H9 (cell line): ENCODE data around the gene LRP2. TPM values are rescaled to one million over a fixed set of nuclear protein-coding genes. Genes with fewer than 3 reads are reported as not detected.

ENCODE experiments used
- DNase-seq: peaks from one replicate; pipeline ENCODE4 v3.0.0-alpha.2; 2017
- H2AFZ ChIP-seq: one replicate; pipeline ENCODE4 v1.6.1; 2013; ENCODE audit warnings: mild to moderate bottlenecking, low read length, control low read depth, moderate library complexity
- H2AK5ac ChIP-seq: 2 replicates; pipeline ENCODE4 v1.6.1; 2013; ENCODE audit warnings: low read length, control low read depth, mixed read lengths; ENCODE audit not compliant: insufficient read length
- H2BK120ac ChIP-seq: one replicate; pipeline ENCODE4 v1.6.1; 2013; ENCODE audit warnings: low read depth, mild to moderate bottlenecking, low read length, control low read depth, inconsistent platforms; ENCODE audit not compliant: poor library complexity, severe bottlenecking
- H2BK12ac ChIP-seq: 2 replicates; pipeline ENCODE4 v1.6.1; 2013; ENCODE audit warnings: low read length, control low read depth, mixed read lengths, low read depth; ENCODE audit not compliant: insufficient read length
- H2BK15ac ChIP-seq: 2 replicates; pipeline ENCODE4 v1.6.1; 2013; ENCODE audit warnings: low read depth, low read length, control low read depth
- H2BK20ac ChIP-seq: one replicate; pipeline ENCODE4 v1.6.1; 2013; ENCODE audit warnings: low read depth, mild to moderate bottlenecking, low read length, control low read depth, inconsistent platforms; ENCODE audit not compliant: poor library complexity, severe bottlenecking
- H2BK5ac ChIP-seq: 2 replicates; pipeline ENCODE4 v1.6.1; 2013; ENCODE audit warnings: low read length, control low read depth, mixed read lengths; ENCODE audit not compliant: insufficient read length
- H3K14ac ChIP-seq: 2 replicates; pipeline ENCODE4 v1.6.1; 2013; ENCODE audit warnings: low read length, control low read depth; ENCODE audit not compliant: insufficient read depth
- H3K18ac ChIP-seq: 2 replicates; pipeline ENCODE4 v1.6.1; 2013; ENCODE audit warnings: low read depth, mild to moderate bottlenecking, mixed read lengths, low read length, control low read depth; ENCODE audit not compliant: insufficient read length
- H3K23ac ChIP-seq: 2 replicates; pipeline ENCODE4 v1.6.1; 2013; ENCODE audit warnings: low read length, control low read depth, mixed read lengths, low read depth; ENCODE audit not compliant: insufficient read length
- H3K23me2 ChIP-seq: 2 replicates; pipeline ENCODE4 v1.6.1; 2013; ENCODE audit warnings: low read depth, mild to moderate bottlenecking, mixed read lengths, low read length, control low read depth; ENCODE audit not compliant: insufficient read length, poor library complexity, severe bottlenecking
- H3K27ac ChIP-seq: 2 replicates; pipeline ENCODE4 v1.5.1; 2013; ENCODE audit warnings: low read length, control low read depth, mixed read lengths, low read depth; ENCODE audit not compliant: insufficient read length
- H3K27me3 ChIP-seq: 2 replicates; pipeline ENCODE4 v1.6.1; 2013; ENCODE audit warnings: low read length, control low read depth, inconsistent platforms; ENCODE audit not compliant: insufficient read depth
- H3K4ac ChIP-seq: 2 replicates; pipeline ENCODE4 v1.6.1; 2013; ENCODE audit warnings: low read depth, mild to moderate bottlenecking, control low read depth, inconsistent platforms, low read length, moderate library complexity
- H3K4me1 ChIP-seq: 2 replicates; pipeline ENCODE4 v1.6.1; 2013; ENCODE audit warnings: low read length, control low read depth, inconsistent platforms; ENCODE audit not compliant: insufficient read depth
- H3K4me2 ChIP-seq: 2 replicates; pipeline ENCODE4 v1.6.1; 2013; ENCODE audit warnings: low read length, control low read depth, mixed read lengths; ENCODE audit not compliant: insufficient read length, insufficient read depth
- H3K56ac ChIP-seq: 2 replicates; pipeline ENCODE4 v1.6.1; 2013; ENCODE audit warnings: low read depth, mild to moderate bottlenecking, mixed read lengths, low read length, control low read depth; ENCODE audit not compliant: insufficient read length
- H3K79me1 ChIP-seq: 2 replicates; pipeline ENCODE4 v1.6.1; 2013; ENCODE audit warnings: low read depth, mild to moderate bottlenecking, moderate library complexity, low read length, control low read depth, inconsistent platforms; ENCODE audit not compliant: insufficient read depth, poor library complexity, severe bottlenecking
- H3K79me2 ChIP-seq: 2 replicates; pipeline ENCODE4 v1.6.1; 2013; ENCODE audit warnings: low read length, control low read depth, inconsistent platforms; ENCODE audit not compliant: insufficient read depth
- H3K9ac ChIP-seq: 2 replicates; pipeline ENCODE4 v1.6.1; 2013; ENCODE audit warnings: low read length, control low read depth, mixed read lengths; ENCODE audit not compliant: insufficient read length; ENCODE audit errors: extremely low read depth
- H3K9me3 ChIP-seq: one replicate; pipeline ENCODE4 v1.6.1; 2013; ENCODE audit warnings: low read depth, low read length, inconsistent platforms; ENCODE audit not compliant: control insufficient read depth
- H3T11ph ChIP-seq: one replicate; pipeline ENCODE4 v1.6.1; 2013; ENCODE audit warnings: mild to moderate bottlenecking, low read length, control low read depth, inconsistent platforms
- H4K20me1 ChIP-seq: one replicate; pipeline ENCODE4 v1.6.1; 2013; ENCODE audit not compliant: control insufficient read depth, insufficient read length, insufficient read depth
- H4K5ac ChIP-seq: 2 replicates; pipeline ENCODE4 v1.6.1; 2013; ENCODE audit warnings: low read depth, mild to moderate bottlenecking, mixed read lengths, low read length, control low read depth; ENCODE audit not compliant: insufficient read length
- H4K8ac ChIP-seq: replicated peaks from 2 replicates; pipeline ENCODE4 v1.6.1; 2013; ENCODE audit warnings: low read length, control low read depth, mixed read lengths, low read depth; ENCODE audit not compliant: insufficient read length
- H4K91ac ChIP-seq: 2 replicates; pipeline ENCODE4 v1.6.1; 2013; ENCODE audit warnings: low read depth, mild to moderate bottlenecking, moderate library complexity, mixed read lengths, low read length, control low read depth; ENCODE audit not compliant: insufficient read length
- H3K27ac Mint-ChIP-seq, 3 experiments: 2 replicates in 2 of 3; 3 replicates in 1 of 3; pipeline ENCODE4 v1.8.0; 2020 to 2021; ENCODE audit warnings: mixed read lengths in 3 of 3, mild to moderate bottlenecking in 1 of 3, moderate library complexity in 1 of 3
- H3K27me3 Mint-ChIP-seq: 2 replicates; pipeline ENCODE4 v1.8.0; 2021; ENCODE audit warnings: low read depth, mild to moderate bottlenecking, moderate library complexity, mixed read lengths
- H3K36me3 Mint-ChIP-seq, 3 experiments: 2 replicates in 2 of 3; 3 replicates in 1 of 3; pipeline ENCODE4 v1.8.0; 2020 to 2021; ENCODE audit warnings: low read depth in 3 of 3, mixed read lengths in 3 of 3; ENCODE audit not compliant: insufficient read depth in 1 of 3
- H3K4me1 Mint-ChIP-seq, 2 experiments: 2 replicates each; pipeline ENCODE4 v1.8.0; 2020; ENCODE audit warnings: mixed read lengths in 2 of 2
- H3K4me3 Mint-ChIP-seq, 2 experiments: 2 replicates in 1 of 2; 3 replicates in 1 of 2; pipeline ENCODE4 v1.8.0; 2020 to 2021; ENCODE audit warnings: mild to moderate bottlenecking in 2 of 2, mixed read lengths in 2 of 2, moderate library complexity in 1 of 2
- H3K9me3 Mint-ChIP-seq, 2 experiments: 2 replicates in 1 of 2; 3 replicates in 1 of 2; pipeline ENCODE4 v1.8.0; 2020; ENCODE audit warnings: mild to moderate bottlenecking in 2 of 2, mixed read lengths in 2 of 2, moderate library complexity in 1 of 2
- WGBS: extraction: QIAGEN DNeasy Blood & Tissue Kit; methylation state at CpG from one replicate; pipeline ENCODE4 v1.1.7; 2013; ENCODE audit warnings: missing lambda C conversion rate, low lambda C conversion rate, mixed read lengths; ENCODE audit not compliant: insufficient read length; ENCODE audit errors: extremely low coverage; 5-methylcytosine and 5-hydroxymethylcytosine counted together
- total RNA-seq: library from RNA; stranded (reverse); gene quantifications from 2 replicates; pipeline ENCODE4 v1.2.1, GENCODE V29; 2021
- TF ChIP-seq, protein P1 (sequence below): fragments of 200-600 bp; sonication (generic); conservative IDR thresholded peaks from 3 replicates; pipeline ENCODE4 v1.8.0; 2021; ENCODE audit warnings: antibody characterized with exemption, mild to moderate bottlenecking

Gene LRP2
- total RNA-seq, 1 experiment from 2014 or later, result 1.4 TPM

DNA sequence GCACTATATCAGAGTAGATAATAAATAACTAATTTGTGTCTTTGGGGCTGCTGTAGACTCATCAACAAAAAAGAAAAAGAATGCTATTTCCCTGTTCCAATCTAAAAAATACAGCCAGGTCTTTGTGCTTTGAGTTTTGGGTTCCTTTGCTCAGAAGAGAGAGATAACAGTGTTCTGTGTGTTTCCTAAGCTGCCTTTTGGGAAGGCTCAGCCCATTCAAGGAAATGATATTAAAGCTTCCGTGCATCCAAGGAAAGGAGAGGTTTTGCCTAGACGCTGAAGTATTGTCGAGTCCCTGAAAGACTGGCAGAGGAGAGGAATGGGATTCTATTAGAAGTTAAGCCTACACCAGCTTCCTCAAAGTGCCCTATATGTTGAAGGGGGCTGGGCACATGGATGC lies 25.8 kb upstream of the LRP2 start:
- no peak overlapping the region for H2BK120ac ChIP-seq
- H3K4ac ChIP-seq, result no peak overlapping the region
- DNase-seq, result no peak
- no peak overlapping the region for H3K56ac ChIP-seq
- H3T11ph ChIP-seq, result no peak overlapping the region
- H4K5ac ChIP-seq, result no peak overlapping the region
- no peaks in the 10 kb centered on the region for H3K9me3 ChIP-seq
- no peak overlapping the region for H3K9ac ChIP-seq
- no peak overlapping the region for H2BK5ac ChIP-seq
- H2AK5ac ChIP-seq, result no peak overlapping the region
- Mint-ChIP-seq H3K27ac (no peak overlapping the region; a peak in 1 of 7 replicates), H3K27me3 (no peaks in the 10 kb centered on the region), H3K4me1 (peaks cover 17 to 18% of the 10 kb centered on the region in 2 experiments), H3K36me3 (no peaks in the 10 kb centered on the region), H3K4me3 (no peak overlapping the region), H3K9me3 (no peaks in the 10 kb centered on the region)
- H3K18ac ChIP-seq, result no peak overlapping the region
- H4K91ac ChIP-seq, result no peak overlapping the region
- no peaks in the 10 kb centered on the region for H3K27me3 ChIP-seq
- no peaks in the 10 kb centered on the region for H3K79me2 ChIP-seq
- H2BK12ac ChIP-seq, result no peak overlapping the region
- H4K20me1 ChIP-seq, result no peaks in the 10 kb centered on the region
- H3K27ac ChIP-seq, result no peak overlapping the region
- no peak overlapping the region for H3K14ac ChIP-seq
- H3K23me2 ChIP-seq, result peaks cover 2% of the 10 kb centered on the region
- TF ChIP-seq, protein P1, sequence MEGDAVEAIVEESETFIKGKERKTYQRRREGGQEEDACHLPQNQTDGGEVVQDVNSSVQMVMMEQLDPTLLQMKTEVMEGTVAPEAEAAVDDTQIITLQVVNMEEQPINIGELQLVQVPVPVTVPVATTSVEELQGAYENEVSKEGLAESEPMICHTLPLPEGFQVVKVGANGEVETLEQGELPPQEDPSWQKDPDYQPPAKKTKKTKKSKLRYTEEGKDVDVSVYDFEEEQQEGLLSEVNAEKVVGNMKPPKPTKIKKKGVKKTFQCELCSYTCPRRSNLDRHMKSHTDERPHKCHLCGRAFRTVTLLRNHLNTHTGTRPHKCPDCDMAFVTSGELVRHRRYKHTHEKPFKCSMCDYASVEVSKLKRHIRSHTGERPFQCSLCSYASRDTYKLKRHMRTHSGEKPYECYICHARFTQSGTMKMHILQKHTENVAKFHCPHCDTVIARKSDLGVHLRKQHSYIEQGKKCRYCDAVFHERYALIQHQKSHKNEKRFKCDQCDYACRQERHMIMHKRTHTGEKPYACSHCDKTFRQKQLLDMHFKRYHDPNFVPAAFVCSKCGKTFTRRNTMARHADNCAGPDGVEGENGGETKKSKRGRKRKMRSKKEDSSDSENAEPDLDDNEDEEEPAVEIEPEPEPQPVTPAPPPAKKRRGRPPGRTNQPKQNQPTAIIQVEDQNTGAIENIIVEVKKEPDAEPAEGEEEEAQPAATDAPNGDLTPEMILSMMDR, result no peak
- H3K79me1 ChIP-seq, result no peaks in the 10 kb centered on the region
- H2BK20ac ChIP-seq, result no peak overlapping the region
- no peak overlapping the region for H2BK15ac ChIP-seq
- no peak overlapping the region for H3K4me2 ChIP-seq
- H4K8ac ChIP-seq, result no peak overlapping the region
- no peaks in the 10 kb centered on the region for H3K4me1 ChIP-seq
- no peak overlapping the region for H2AFZ ChIP-seq
- no CpG with 5 or more reads among the region's 3 CpGs for WGBS
- no peak overlapping the region for H3K23ac ChIP-seq
